COLO829 (cell line): ENCODE measurements around the gene CKS2.
"Not testable (repeated sequence)": the region's sequence is repeated elsewhere in the genome, so short reads cannot be mapped to it uniquely, and the experiment has no call there.

ENCODE experiments used
- DNase-seq: peaks from one replicate; pipeline ENCODE4 v3.0.0; 2012; ENCODE audit warnings: low spot score

CKS2 gene

GRCh38 chr9:89311346-89312221 is 589 bp downstream of the CKS2 start:
- no peak for DNase-seq

GRCh38 chr9:89312222-89312571 is 1.2 kb downstream of the CKS2 start:
- no peak for DNase-seq

GRCh38 chr9:89313842-89314241 is 2.8 kb downstream of the CKS2 start:
- no peak for DNase-seq

- DNase-seq = no peak
These were observed 4.0 kb downstream of the CKS2 start for GRCh38 chr9:89314955-89315354.

GRCh38 chr9:89315482-89315881 is 4.5 kb downstream of the CKS2 start:
- DNase-seq = no peak

GRCh38 chr9:89317282-89317681 is 6.3 kb downstream of the CKS2 start:
- no peak for DNase-seq

GRCh38 chr9:89318123-89319014 is 7.4 kb downstream of the CKS2 start, which contains the start of gene SECISBP2:
Gene SECISBP2 (plus strand): TSS chr9:89318500. CDS start chr9:89318577, 77 bp downstream.
- peak; percentile 92 for DNase-seq

- DNase-seq = no peak
These were observed 8.3 kb downstream of the CKS2 start for GRCh38 chr9:89319015-89319905.

GRCh38 chr9:89323390-89323789 is 12.4 kb downstream of the CKS2 start:
- no peak for DNase-seq

- no peak for DNase-seq
These were observed 14.7 kb downstream of the CKS2 start for GRCh38 chr9:89325733-89326132.

- DNase-seq = no peak
These were observed 17.1 kb downstream of the CKS2 start for GRCh38 chr9:89328064-89328463.

- DNase-seq = no peak
These were observed 18.9 kb downstream of the CKS2 start for GRCh38 chr9:89329917-89330316.

- DNase-seq = no peak
These were observed 19.5 kb downstream of the CKS2 start for GRCh38 chr9:89330513-89330912.

GRCh38 chr9:89339807-89340206 is 28.8 kb downstream of the CKS2 start:
- no peak for DNase-seq

GRCh38 chr9:89340332-89340731 is 29.3 kb downstream of the CKS2 start:
- DNase-seq = no peak

GRCh38 chr9:89342213-89342612 is 31.2 kb downstream of the CKS2 start:
- DNase-seq = no peak

GRCh38 chr9:89342948-89343347 is 32.0 kb downstream of the CKS2 start:
- no peak for DNase-seq

GRCh38 chr9:89343812-89344211 is 32.8 kb downstream of the CKS2 start:
- not testable (repeated sequence) for DNase-seq

- no peak for DNase-seq
These were observed 34.5 kb downstream of the CKS2 start for GRCh38 chr9:89345476-89345875.

- no peak for DNase-seq
These were observed 35.7 kb downstream of the CKS2 start for GRCh38 chr9:89346696-89347095.

- no peak for DNase-seq
These were observed 36.7 kb downstream of the CKS2 start for GRCh38 chr9:89347651-89348050.

GRCh38 chr9:89349607-89350006 is 38.6 kb downstream of the CKS2 start:
- no peak for DNase-seq
